HepG2 (cell line): ENCODE measurements around the gene LUM. TPM values are rescaled to one million over a fixed set of nuclear protein-coding genes. Genes with fewer than 3 reads are reported as not detected.

ENCODE experiments used
- ATAC-seq: fragments of 200-7000 bp; cut with Tn5 transposase; 3 replicates; pipeline ENCODE4 v1.9.1; 2020; ENCODE audit warnings: mild to moderate bottlenecking, moderate library complexity
- BruUV-seq: library from RNA; stranded (reverse); fragments of 400-500 nt; replicated peaks from 2 replicates; lab custom pipeline; 2021; lab: Mats Ljungman, UMichigan
- CTCF ChIA-PET: fragments of 300-600 bp; formaldehyde crosslinking; extraction: SDS; loops from one replicate; lab custom pipeline; 2021; ENCODE audit warnings: low total read pairs, inconsistent platforms, low intra/inter-chr PET ratio; lab: Yijun Ruan, JAX
- POLR2A ChIA-PET: fragments of 350-600 bp; sonication (Branson Sonifier 250); formaldehyde crosslinking; loops from one replicate; lab custom pipeline; 2020; ENCODE audit warnings: antibody characterized with exemption, inconsistent platforms; lab: Yijun Ruan, JAX
- DNase-seq: peaks from one replicate; pipeline ENCODE4 v3.0.0-alpha.2; 2015; ENCODE audit warnings: low spot score
- FAIRE-seq: peaks from 3 replicates; lab custom pipeline; 2011; peaks lifted over from hg19 to GRCh38; lab: Jason Lieb, UNC
- H2AFZ ChIP-seq: one replicate; pipeline ENCODE4 v1.6.1; 2011; ENCODE audit warnings: low read length, inconsistent platforms
- H3K27ac ChIP-seq: fragments of 300-600 bp; 3 replicates; pipeline ENCODE4 v1.8.0; 2011; ENCODE audit warnings: mixed run types, mild to moderate bottlenecking, mixed read lengths, low read length, inconsistent platforms; ENCODE audit not compliant: insufficient read depth; ENCODE audit errors: extremely low read length
- H3K27me3 ChIP-seq, 2 experiments: fragments of 200-600 bp in 1 of 2; 2 replicates in 1 of 2; 3 replicates in 1 of 2; pipeline versions ENCODE4 v1.6.0 to v1.8.0; 2011; ENCODE audit warnings: low read length in 2 of 2, mild to moderate bottlenecking in 2 of 2, moderate library complexity in 2 of 2, inconsistent platforms in 1 of 2; ENCODE audit not compliant: insufficient read depth in 2 of 2, control insufficient read depth in 1 of 2
- H3K36me3 ChIP-seq, 2 experiments: fragments of 200-600 bp in 1 of 2; replicated peaks in 1 of 2; 2 replicates in 1 of 2; 3 replicates in 1 of 2; pipeline versions ENCODE4 v1.5.1 to v1.8.0; 2011; ENCODE audit warnings: low read length in 2 of 2, inconsistent platforms in 1 of 2; ENCODE audit not compliant: insufficient read depth in 2 of 2, control insufficient read depth in 1 of 2
- H3K4me1 ChIP-seq: 2 replicates; pipeline ENCODE4 v1.5.1; 2012; ENCODE audit warnings: low read length, inconsistent platforms; ENCODE audit not compliant: insufficient read depth
- H3K4me2 ChIP-seq: 2 replicates; pipeline ENCODE4 v1.6.0; 2011; ENCODE audit warnings: low read depth, low read length, inconsistent platforms
- H3K4me3 ChIP-seq, 3 experiments: fragments of 200-600 bp in 1 of 3; sonication (generic), shearing (Covaris generic) in 1 of 3; replicated peaks in 1 of 3; 2 replicates each; pipeline ENCODE4 v1.5.1; 2011 to 2016; ENCODE audit warnings: low read length in 3 of 3, inconsistent platforms in 2 of 3, low read depth in 2 of 3, mild to moderate bottlenecking in 2 of 3, control low read depth in 1 of 3, mixed read lengths in 1 of 3; ENCODE audit not compliant: insufficient read depth in 1 of 3
- H3K79me2 ChIP-seq: one replicate; pipeline ENCODE4 v1.6.1; 2011; ENCODE audit warnings: low read length, inconsistent platforms; ENCODE audit not compliant: insufficient read depth
- H3K9ac ChIP-seq: 2 replicates; pipeline ENCODE4 v1.6.0; 2011; ENCODE audit warnings: mild to moderate bottlenecking, low read depth, low read length, inconsistent platforms; ENCODE audit not compliant: insufficient read depth
- H3K9me3 ChIP-seq: 2 replicates; pipeline ENCODE4 v1.5.1; 2012; ENCODE audit warnings: mild to moderate bottlenecking, low read length
- H4K20me1 ChIP-seq: 2 replicates; pipeline ENCODE4 v1.6.0; 2011; ENCODE audit warnings: inconsistent platforms, mild to moderate bottlenecking, low read length, moderate library complexity; ENCODE audit not compliant: insufficient read depth
- CEBPZ ChIP-seq: IDR thresholded peaks from 2 replicates; pipeline ENCODE4 v1.6.1; 2012; ENCODE audit warnings: low read length, improper control_type of control experiment
- GTF2F1 ChIP-seq: fragments of 150-350 bp; IDR thresholded peaks from 2 replicates; pipeline ENCODE4 v1.6.1; 2014; ENCODE audit warnings: low read length
- HMG20A ChIP-seq: IDR thresholded peaks from 2 replicates; pipeline ENCODE4 v1.6.1; 2016; ENCODE audit warnings: borderline replicate concordance
- KDM4B ChIP-seq: sonication (generic); formaldehyde crosslinking; IDR thresholded peaks from 2 replicates; pipeline ENCODE4 v1.4.0; 2020; ENCODE audit warnings: missing genetic modification reagents
- KLF11 ChIP-seq: IDR thresholded peaks from 2 replicates; pipeline ENCODE4 v1.6.1; 2016; ENCODE audit warnings: missing compliant biosample characterization
- MYPOP ChIP-seq: sonication (generic); formaldehyde crosslinking; IDR thresholded peaks from 2 replicates; pipeline ENCODE4 v1.8.1; 2023; ENCODE audit warnings: mild to moderate bottlenecking, moderate library complexity, missing genetic modification reagents
- NFYC ChIP-seq: IDR thresholded peaks from 2 replicates; pipeline ENCODE4 v1.6.1; 2016; ENCODE audit warnings: missing genetic modification reagents, missing compliant biosample characterization
- PAX8 ChIP-seq: sonication (generic); formaldehyde crosslinking; IDR thresholded peaks from 2 replicates; pipeline ENCODE4 v1.8.0; 2022; ENCODE audit warnings: mild to moderate bottlenecking, missing genetic modification reagents, borderline replicate concordance
- TFDP1 ChIP-seq: IDR thresholded peaks from 2 replicates; pipeline ENCODE4 v1.6.1; 2016; ENCODE audit warnings: missing compliant biosample characterization, missing genetic modification reagents, borderline replicate concordance
- ZBTB7B ChIP-seq: sonication (generic); formaldehyde crosslinking; IDR thresholded peaks from 2 replicates; pipeline ENCODE4 v1.4.0; 2020; ENCODE audit warnings: missing genetic modification reagents
- ZNF260 ChIP-seq: sonication (generic); formaldehyde crosslinking; IDR thresholded peaks from 2 replicates; pipeline ENCODE4 v1.4.0; 2020; ENCODE audit warnings: missing genetic modification reagents, low read depth, mild to moderate bottlenecking, borderline replicate concordance
- ZNF264 ChIP-seq: sonication (generic); formaldehyde crosslinking; IDR thresholded peaks from 2 replicates; pipeline ENCODE4 v1.4.0; 2020; ENCODE audit warnings: missing genetic modification reagents
- ZNF280B ChIP-seq: sonication (generic); formaldehyde crosslinking; IDR thresholded peaks from 2 replicates; pipeline ENCODE4 v1.5.0; 2020; ENCODE audit warnings: missing genetic modification reagents, mild to moderate bottlenecking, borderline replicate concordance
- ZNF800 ChIP-seq: sonication (generic); formaldehyde crosslinking; IDR thresholded peaks from 2 replicates; pipeline ENCODE4 v1.4.0; 2020; ENCODE audit warnings: missing genetic modification reagents
- ZSCAN30 ChIP-seq: sonication (generic); formaldehyde crosslinking; IDR thresholded peaks from 2 replicates; pipeline ENCODE4 v1.5.0; 2020; ENCODE audit warnings: mild to moderate bottlenecking, missing genetic modification reagents
- ZSCAN9 ChIP-seq: IDR thresholded peaks from 2 replicates; pipeline ENCODE4 v1.6.1; 2016; ENCODE audit warnings: borderline replicate concordance
- WGBS: methylation state at CpG from one replicate; pipeline ENCODE4 v1.1.6; 2017; ENCODE audit warnings: low lambda C conversion rate; 5-methylcytosine and 5-hydroxymethylcytosine counted together
- in situ Hi-C: cut with HindIII; loops from 2 replicates; pipeline ENCODE4 v1.10.0; 2017; ENCODE audit warnings: low pct_unique_long_range_greater_than_20kb; ENCODE audit not compliant: extremely low pct_ligation_motif_present
- intact Hi-C: fragments of 100-400 bp; cut with micrococcal nuclease; formaldehyde crosslinking; loops from one replicate; pipeline ENCODE4 v1.10.0; 2022; ENCODE audit not compliant: unreplicated experiment
- polyA plus RNA-seq, 8 experiments: library from polyadenylated mRNA; depleted of rRNA in 3 of 8; stranded (reverse) in 7 of 8; unstranded in 1 of 8; fragments of >200 nt; fragmentation: Illumina TruSeq in 4 of 8; extraction: Trizol in 4 of 8; gene quantifications; 2 replicates each; pipeline versions ENCODE4 v1.2.1 to v1.2.3, GENCODE V29; 2011 to 2016; ENCODE audit warnings: low read depth in 4 of 8, missing spikeins in 1 of 8, mixed read lengths in 1 of 8; ENCODE audit not compliant: insufficient read depth in 1 of 8
- total RNA-seq, 5 experiments: library from RNA; depleted of rRNA; stranded (reverse); fragments of >200 nt; fragmentation: Illumina TruSeq; extraction: Trizol; gene quantifications; 2 replicates each; pipeline ENCODE4 v1.2.3, GENCODE V29; 2016; ENCODE audit warnings: low read depth in 1 of 5

The LUM gene
- total and polyA plus RNA-seq, 2 of the 13 experiments (the other 11 are each of a cell fraction or from before 2014, with no cell fraction given), result not detected

- in situ Hi-C loops, result no loop called here
- FAIRE-seq, result no peak
- Histone ChIP-seq H3K36me3 (no peaks in the 10 kb centered on the region), H3K27me3 (no peaks in the 10 kb centered on the region), H3K4me2 (no peak overlapping the region)
- DNase-seq, result no peak
- ChIA-PET POLR2A (no interaction called here), CTCF (no interaction called here)
- WGBS, result 0% methylated on average over 1 of the region's 1 CpG
- BruUV-seq, result no TSS peak
- TF ChIP-seq KDM4B (no peak), ZNF260 (CRISPR knock-in tag) (no peak), HMG20A (CRISPR knock-in tag) (no peak), CEBPZ (no peak), GTF2F1 (no peak), PAX8 (CRISPR knock-in tag) (no peak), ZNF280B (no peak), TFDP1 (no peak), ZNF264 (CRISPR knock-in tag) (no peak), MYPOP (CRISPR knock-in tag) (no peak), ZBTB7B (no peak), NFYC (no peak), ZSCAN30 (no peak), KLF11 (CRISPR knock-in tag) (no peak), ZNF800 (CRISPR knock-in tag) (no peak), ZSCAN9 (no peak)
- TF ChIP-seq, all 625 proteins: peak for 0
- Histone ChIP-seq H3K4me1 (no peaks in the 10 kb centered on the region), H2AFZ (no peak overlapping the region), H3K9ac (no peak overlapping the region), H3K27ac (no peak overlapping the region), H3K9me3 (no peaks in the 10 kb centered on the region), H4K20me1 (no peaks in the 10 kb centered on the region), H3K4me3 (no peak overlapping the region), H3K79me2 (no peaks in the 10 kb centered on the region)
- no peak for ATAC-seq
- intact Hi-C loops, result no loop called here
Measured at GRCh38 chr12:91078501-91078900, 32.8 kb downstream of the LUM start.
